Stimulated activated CD4-positive, alpha-beta T cell treated with anti-CD3 and anti-CD28 coated beads, Interleukin-4, amount 100 ng/mL, for 48 hours (primary cell): ENCODE data around the gene TTC3.
"Not testable (repeated sequence)": the region's sequence is repeated elsewhere in the genome, so short reads cannot be mapped to it uniquely, and the experiment has no call there.

ENCODE experiments used
- DNase-seq, 2 donors: peaks; one replicate each; pipeline ENCODE4 v3.0.0-alpha.2; 2020; ENCODE audit warnings: low read depth in 2 of 2

The TTC3 gene

GRCh38 chr21:37095821-37096220 is 22.8 kb downstream of the TTC3 start:
- DNase-seq, result no peak

GRCh38 chr21:37098751-37099150 is 25.7 kb downstream of the TTC3 start:
- DNase-seq, result no peak

GRCh38 chr21:37100316-37100715 is 27.3 kb downstream of the TTC3 start:
- no peak for DNase-seq

GRCh38 chr21:37101384-37101783 is 28.3 kb downstream of the TTC3 start:
- no peak for DNase-seq

GRCh38 chr21:37102746-37103145 is 29.7 kb downstream of the TTC3 start:
- not testable (repeated sequence) for DNase-seq

- DNase-seq, result no peak
Observed at GRCh38 chr21:37106998-37107397, 33.9 kb downstream of the TTC3 start.

GRCh38 chr21:37111029-37111428 is 38.0 kb downstream of the TTC3 start:
- DNase-seq, result not testable (repeated sequence)

GRCh38 chr21:37114301-37114700 is 41.2 kb downstream of the TTC3 start:
- DNase-seq, result not testable (repeated sequence)

- not testable (repeated sequence) for DNase-seq
Observed at GRCh38 chr21:37116459-37116858, 43.4 kb downstream of the TTC3 start.

GRCh38 chr21:37117204-37117603 is 44.1 kb downstream of the TTC3 start:
- no peak for DNase-seq

- no peak for DNase-seq
Observed at GRCh38 chr21:37118187-37118826, 45.3 kb downstream of the TTC3 start.

GRCh38 chr21:37119421-37120218 is 46.6 kb downstream of the TTC3 start:
- no peak for DNase-seq

- DNase-seq, result no peak
Observed at GRCh38 chr21:37128076-37128475, 55.0 kb downstream of the TTC3 start.

GRCh38 chr21:37130971-37131370 is 57.9 kb downstream of the TTC3 start:
- DNase-seq, result no peak

- DNase-seq, result no peak
Observed at GRCh38 chr21:37136261-37136660, 63.2 kb downstream of the TTC3 start.

- no peak for DNase-seq
Observed at GRCh38 chr21:37136744-37137143, 63.7 kb downstream of the TTC3 start.

GRCh38 chr21:37139154-37139553 is 66.1 kb downstream of the TTC3 start:
- no peak for DNase-seq

GRCh38 chr21:37139902-37140301 is 66.8 kb downstream of the TTC3 start:
- DNase-seq, result no peak

GRCh38 chr21:37143392-37143791 is 70.3 kb downstream of the TTC3 start:
- not testable (repeated sequence) for DNase-seq

GRCh38 chr21:37145635-37146111 is 72.6 kb downstream of the TTC3 start:
- no peak for DNase-seq

GRCh38 chr21:37146320-37147235 is 73.5 kb downstream of the TTC3 start:
- no peak for DNase-seq

GRCh38 chr21:37149411-37149810 is 76.4 kb downstream of the TTC3 start:
- no peak for DNase-seq
